GM12872 (cell line): ENCODE data around the gene CDCA7L.

Source experiments
- CTCF ChIP-seq: IDR thresholded peaks from 3 replicates; pipeline ENCODE4 v1.5.1; 2011; ENCODE audit warnings: low read depth, mild to moderate bottlenecking, low read length, moderate library complexity; ENCODE audit not compliant: insufficient read depth

CDCA7L gene

GRCh38 chr7:21866731-21867130 lies 79.0 kb downstream of the CDCA7L start:
- no peak for TF ChIP-seq CTCF

- no peak for TF ChIP-seq CTCF
Observed at GRCh38 chr7:21851559-21851967, 94.1 kb downstream of the CDCA7L start.
